HepG2 (cell line): ENCODE results near the gene ADH4. TPM values are rescaled to one million over a fixed set of nuclear protein-coding genes. Genes with fewer than 3 reads are reported as not detected.

ENCODE experiments used
- HOXD1 ChIP-seq: sonication (generic); formaldehyde crosslinking; IDR thresholded peaks from 2 replicates; pipeline ENCODE4 v1.5.0; 2020; ENCODE audit warnings: missing genetic modification reagents
- NFE2 ChIP-seq: sonication (generic); formaldehyde crosslinking; IDR thresholded peaks from 2 replicates; pipeline ENCODE4 v1.4.0; 2020; ENCODE audit warnings: missing genetic modification reagents
- NFYC ChIP-seq: IDR thresholded peaks from 2 replicates; pipeline ENCODE4 v1.6.1; 2016; ENCODE audit warnings: missing genetic modification reagents, missing compliant biosample characterization
- PTBP1 ChIP-seq: fragments of 200-400 bp; formaldehyde crosslinking; IDR thresholded peaks from 2 replicates; pipeline ENCODE4 v1.6.1; 2018; ENCODE audit warnings: low read length, low read depth; ENCODE audit not compliant: poor library complexity, severe bottlenecking
- SMAD3 ChIP-seq: sonication (generic); formaldehyde crosslinking; IDR thresholded peaks from 2 replicates; pipeline ENCODE4 v1.4.0; 2020; ENCODE audit warnings: missing genetic modification reagents
- SRSF4 ChIP-seq: fragments of 200-400 bp; formaldehyde crosslinking; IDR thresholded peaks from one replicate; pipeline ENCODE4 v1.6.1; 2018; ENCODE audit warnings: mild to moderate bottlenecking, low read depth, low read length, moderate library complexity; ENCODE audit not compliant: poor library complexity, severe bottlenecking
- ZNF3 ChIP-seq: IDR thresholded peaks from 2 replicates; pipeline ENCODE4 v1.7.0; 2017; ENCODE audit warnings: inconsistent platforms
- ZNF547 ChIP-seq: sonication (generic); formaldehyde crosslinking; IDR thresholded peaks from 2 replicates; pipeline ENCODE4 v1.5.1; 2020; ENCODE audit warnings: mild to moderate bottlenecking, missing genetic modification reagents
- ZNF552 ChIP-seq: sonication (generic); formaldehyde crosslinking; IDR thresholded peaks from 2 replicates; pipeline ENCODE4 v1.9.0; 2022; ENCODE audit warnings: missing genetic modification reagents, mild to moderate bottlenecking, borderline replicate concordance
- ZNF703 ChIP-seq: sonication (generic); formaldehyde crosslinking; IDR thresholded peaks from 2 replicates; pipeline ENCODE4 v1.5.1; 2020; ENCODE audit warnings: missing genetic modification reagents, mild to moderate bottlenecking, moderate library complexity, borderline replicate concordance
- polyA plus RNA-seq, 8 experiments: library from polyadenylated mRNA; depleted of rRNA in 3 of 8; stranded (reverse) in 7 of 8; unstranded in 1 of 8; fragments of >200 nt; fragmentation: Illumina TruSeq in 4 of 8; extraction: Trizol in 4 of 8; gene quantifications; 2 replicates each; pipeline versions ENCODE4 v1.2.1 to v1.2.3, GENCODE V29; 2011 to 2016; ENCODE audit warnings: low read depth in 4 of 8, missing spikeins in 1 of 8, mixed read lengths in 1 of 8; ENCODE audit not compliant: insufficient read depth in 1 of 8
- total RNA-seq, 5 experiments: library from RNA; depleted of rRNA; stranded (reverse); fragments of >200 nt; fragmentation: Illumina TruSeq; extraction: Trizol; gene quantifications; 2 replicates each; pipeline ENCODE4 v1.2.3, GENCODE V29; 2016; ENCODE audit warnings: low read depth in 1 of 5
- TF ChIP-seq, protein P1 (sequence below): fragments of 450-650 bp; IDR thresholded peaks from 2 replicates; pipeline ENCODE4 v1.6.1; 2017; ENCODE audit warnings: mild to moderate bottlenecking
- TF ChIP-seq, protein P2 (sequence below): sonication (generic); formaldehyde crosslinking; IDR thresholded peaks from 2 replicates; pipeline ENCODE4 v1.8.1; 2022; ENCODE audit warnings: low read depth, mild to moderate bottlenecking, missing genetic modification reagents
- TF ChIP-seq, protein P3 (sequence below): sonication (generic); formaldehyde crosslinking; IDR thresholded peaks from 2 replicates; pipeline ENCODE4 v1.9.0; 2021; ENCODE audit warnings: mild to moderate bottlenecking, missing genetic modification reagents
- TF ChIP-seq, protein P4 (sequence below): sonication (generic); formaldehyde crosslinking; conservative IDR thresholded peaks from 2 replicates; pipeline ENCODE4 v1.8.0; 2022; ENCODE audit warnings: mild to moderate bottlenecking, moderate library complexity, missing genetic modification reagents

The ADH4 gene
- total and polyA plus RNA-seq, 2 of the 13 experiments (the other 11 are each of a cell fraction or from before 2014, with no cell fraction given): 24.3 to 31.1 TPM

DNA sequence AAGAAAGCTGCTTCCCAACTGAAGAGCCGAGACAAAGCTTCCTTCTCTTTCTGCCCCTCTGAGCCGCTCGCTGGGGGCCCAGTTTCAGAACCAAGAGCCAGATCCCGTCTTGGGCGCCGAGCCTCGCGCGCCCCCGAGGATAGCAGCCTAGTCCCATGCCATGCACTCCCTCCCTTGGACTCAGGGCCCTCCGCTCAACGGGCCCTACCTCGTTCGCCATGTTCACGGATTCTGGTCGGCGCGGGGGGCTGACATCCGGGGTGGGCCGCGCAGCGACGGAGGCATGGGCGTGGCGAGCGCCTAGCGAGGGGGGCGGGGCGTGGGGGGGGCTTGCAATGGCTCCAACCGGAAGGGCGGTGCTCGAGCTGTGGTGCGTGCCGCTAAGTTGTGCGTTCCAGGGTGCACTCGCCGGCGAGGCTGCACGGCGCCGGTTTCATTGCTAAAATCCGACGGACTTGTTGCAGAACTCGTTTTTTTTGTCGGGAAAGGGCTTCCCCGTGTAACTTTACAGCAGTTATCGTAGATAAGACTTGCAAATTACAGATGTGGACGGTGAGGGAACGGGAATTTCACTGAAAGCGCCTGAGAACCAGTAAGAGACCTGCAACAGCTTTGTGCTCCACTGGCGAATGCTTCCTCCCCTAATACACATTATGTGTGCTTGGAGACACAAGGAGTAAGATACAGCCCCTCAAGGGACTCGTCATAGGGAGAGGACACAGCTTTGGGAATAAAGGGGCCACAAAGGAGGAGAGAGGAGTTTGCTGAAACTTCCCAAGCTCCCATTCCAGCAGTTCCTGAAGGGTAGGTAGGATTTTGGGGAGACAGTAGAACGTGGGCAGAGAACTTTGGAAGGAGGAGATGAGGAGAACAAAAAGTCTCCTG, 55.4 kb downstream of the ADH4 start, which contains the start of gene ADH5 (continued):
- TF ChIP-seq, protein P1, sequence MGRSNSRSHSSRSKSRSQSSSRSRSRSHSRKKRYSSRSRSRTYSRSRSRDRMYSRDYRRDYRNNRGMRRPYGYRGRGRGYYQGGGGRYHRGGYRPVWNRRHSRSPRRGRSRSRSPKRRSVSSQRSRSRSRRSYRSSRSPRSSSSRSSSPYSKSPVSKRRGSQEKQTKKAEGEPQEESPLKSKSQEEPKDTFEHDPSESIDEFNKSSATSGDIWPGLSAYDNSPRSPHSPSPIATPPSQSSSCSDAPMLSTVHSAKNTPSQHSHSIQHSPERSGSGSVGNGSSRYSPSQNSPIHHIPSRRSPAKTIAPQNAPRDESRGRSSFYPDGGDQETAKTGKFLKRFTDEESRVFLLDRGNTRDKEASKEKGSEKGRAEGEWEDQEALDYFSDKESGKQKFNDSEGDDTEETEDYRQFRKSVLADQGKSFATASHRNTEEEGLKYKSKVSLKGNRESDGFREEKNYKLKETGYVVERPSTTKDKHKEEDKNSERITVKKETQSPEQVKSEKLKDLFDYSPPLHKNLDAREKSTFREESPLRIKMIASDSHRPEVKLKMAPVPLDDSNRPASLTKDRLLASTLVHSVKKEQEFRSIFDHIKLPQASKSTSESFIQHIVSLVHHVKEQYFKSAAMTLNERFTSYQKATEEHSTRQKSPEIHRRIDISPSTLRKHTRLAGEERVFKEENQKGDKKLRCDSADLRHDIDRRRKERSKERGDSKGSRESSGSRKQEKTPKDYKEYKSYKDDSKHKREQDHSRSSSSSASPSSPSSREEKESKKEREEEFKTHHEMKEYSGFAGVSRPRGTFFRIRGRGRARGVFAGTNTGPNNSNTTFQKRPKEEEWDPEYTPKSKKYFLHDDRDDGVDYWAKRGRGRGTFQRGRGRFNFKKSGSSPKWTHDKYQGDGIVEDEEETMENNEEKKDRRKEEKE: no peak
- TF ChIP-seq, protein P2, sequence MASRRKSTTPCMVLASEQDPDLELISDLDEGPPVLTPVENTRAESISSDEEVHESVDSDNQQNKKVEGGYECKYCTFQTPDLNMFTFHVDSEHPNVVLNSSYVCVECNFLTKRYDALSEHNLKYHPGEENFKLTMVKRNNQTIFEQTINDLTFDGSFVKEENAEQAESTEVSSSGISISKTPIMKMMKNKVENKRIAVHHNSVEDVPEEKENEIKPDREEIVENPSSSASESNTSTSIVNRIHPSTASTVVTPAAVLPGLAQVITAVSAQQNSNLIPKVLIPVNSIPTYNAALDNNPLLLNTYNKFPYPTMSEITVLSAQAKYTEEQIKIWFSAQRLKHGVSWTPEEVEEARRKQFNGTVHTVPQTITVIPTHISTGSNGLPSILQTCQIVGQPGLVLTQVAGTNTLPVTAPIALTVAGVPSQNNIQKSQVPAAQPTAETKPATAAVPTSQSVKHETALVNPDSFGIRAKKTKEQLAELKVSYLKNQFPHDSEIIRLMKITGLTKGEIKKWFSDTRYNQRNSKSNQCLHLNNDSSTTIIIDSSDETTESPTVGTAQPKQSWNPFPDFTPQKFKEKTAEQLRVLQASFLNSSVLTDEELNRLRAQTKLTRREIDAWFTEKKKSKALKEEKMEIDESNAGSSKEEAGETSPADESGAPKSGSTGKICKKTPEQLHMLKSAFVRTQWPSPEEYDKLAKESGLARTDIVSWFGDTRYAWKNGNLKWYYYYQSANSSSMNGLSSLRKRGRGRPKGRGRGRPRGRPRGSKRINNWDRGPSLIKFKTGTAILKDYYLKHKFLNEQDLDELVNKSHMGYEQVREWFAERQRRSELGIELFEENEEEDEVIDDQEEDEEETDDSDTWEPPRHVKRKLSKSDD (CRISPR knock-in tag): peak; percentile 86; the same call in 1 of the 2 replicates
- TF ChIP-seq, protein P3, sequence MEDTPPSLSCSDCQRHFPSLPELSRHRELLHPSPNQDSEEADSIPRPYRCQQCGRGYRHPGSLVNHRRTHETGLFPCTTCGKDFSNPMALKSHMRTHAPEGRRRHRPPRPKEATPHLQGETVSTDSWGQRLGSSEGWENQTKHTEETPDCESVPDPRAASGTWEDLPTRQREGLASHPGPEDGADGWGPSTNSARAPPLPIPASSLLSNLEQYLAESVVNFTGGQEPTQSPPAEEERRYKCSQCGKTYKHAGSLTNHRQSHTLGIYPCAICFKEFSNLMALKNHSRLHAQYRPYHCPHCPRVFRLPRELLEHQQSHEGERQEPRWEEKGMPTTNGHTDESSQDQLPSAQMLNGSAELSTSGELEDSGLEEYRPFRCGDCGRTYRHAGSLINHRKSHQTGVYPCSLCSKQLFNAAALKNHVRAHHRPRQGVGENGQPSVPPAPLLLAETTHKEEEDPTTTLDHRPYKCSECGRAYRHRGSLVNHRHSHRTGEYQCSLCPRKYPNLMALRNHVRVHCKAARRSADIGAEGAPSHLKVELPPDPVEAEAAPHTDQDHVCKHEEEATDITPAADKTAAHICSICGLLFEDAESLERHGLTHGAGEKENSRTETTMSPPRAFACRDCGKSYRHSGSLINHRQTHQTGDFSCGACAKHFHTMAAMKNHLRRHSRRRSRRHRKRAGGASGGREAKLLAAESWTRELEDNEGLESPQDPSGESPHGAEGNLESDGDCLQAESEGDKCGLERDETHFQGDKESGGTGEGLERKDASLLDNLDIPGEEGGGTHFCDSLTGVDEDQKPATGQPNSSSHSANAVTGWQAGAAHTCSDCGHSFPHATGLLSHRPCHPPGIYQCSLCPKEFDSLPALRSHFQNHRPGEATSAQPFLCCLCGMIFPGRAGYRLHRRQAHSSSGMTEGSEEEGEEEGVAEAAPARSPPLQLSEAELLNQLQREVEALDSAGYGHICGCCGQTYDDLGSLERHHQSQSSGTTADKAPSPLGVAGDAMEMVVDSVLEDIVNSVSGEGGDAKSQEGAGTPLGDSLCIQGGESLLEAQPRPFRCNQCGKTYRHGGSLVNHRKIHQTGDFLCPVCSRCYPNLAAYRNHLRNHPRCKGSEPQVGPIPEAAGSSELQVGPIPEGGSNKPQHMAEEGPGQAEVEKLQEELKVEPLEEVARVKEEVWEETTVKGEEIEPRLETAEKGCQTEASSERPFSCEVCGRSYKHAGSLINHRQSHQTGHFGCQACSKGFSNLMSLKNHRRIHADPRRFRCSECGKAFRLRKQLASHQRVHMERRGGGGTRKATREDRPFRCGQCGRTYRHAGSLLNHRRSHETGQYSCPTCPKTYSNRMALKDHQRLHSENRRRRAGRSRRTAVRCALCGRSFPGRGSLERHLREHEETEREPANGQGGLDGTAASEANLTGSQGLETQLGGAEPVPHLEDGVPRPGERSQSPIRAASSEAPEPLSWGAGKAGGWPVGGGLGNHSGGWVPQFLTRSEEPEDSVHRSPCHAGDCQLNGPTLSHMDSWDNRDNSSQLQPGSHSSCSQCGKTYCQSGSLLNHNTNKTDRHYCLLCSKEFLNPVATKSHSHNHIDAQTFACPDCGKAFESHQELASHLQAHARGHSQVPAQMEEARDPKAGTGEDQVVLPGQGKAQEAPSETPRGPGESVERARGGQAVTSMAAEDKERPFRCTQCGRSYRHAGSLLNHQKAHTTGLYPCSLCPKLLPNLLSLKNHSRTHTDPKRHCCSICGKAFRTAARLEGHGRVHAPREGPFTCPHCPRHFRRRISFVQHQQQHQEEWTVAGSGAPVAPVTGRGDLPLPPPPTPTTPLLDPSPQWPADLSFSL (CRISPR knock-in tag): no peak
- TF ChIP-seq NFYC (no peak; the same call in 1 of the 2 replicates), HOXD1 (CRISPR knock-in tag) (0 out of 2 replicates have a peak, but pooled peaks have one; percentile 69), ZNF547 (CRISPR knock-in tag) (peak; percentile 32; the same call in 1 of the 2 replicates), NFE2 (CRISPR knock-in tag) (no peak), SRSF4 (no peak), ZNF3 (CRISPR knock-in tag) (no peak), ZNF552 (no peak), PTBP1 (no peak), ZNF703 (CRISPR knock-in tag) (no peak), SMAD3 (CRISPR knock-in tag) (no peak)
- TF ChIP-seq, protein P4, sequence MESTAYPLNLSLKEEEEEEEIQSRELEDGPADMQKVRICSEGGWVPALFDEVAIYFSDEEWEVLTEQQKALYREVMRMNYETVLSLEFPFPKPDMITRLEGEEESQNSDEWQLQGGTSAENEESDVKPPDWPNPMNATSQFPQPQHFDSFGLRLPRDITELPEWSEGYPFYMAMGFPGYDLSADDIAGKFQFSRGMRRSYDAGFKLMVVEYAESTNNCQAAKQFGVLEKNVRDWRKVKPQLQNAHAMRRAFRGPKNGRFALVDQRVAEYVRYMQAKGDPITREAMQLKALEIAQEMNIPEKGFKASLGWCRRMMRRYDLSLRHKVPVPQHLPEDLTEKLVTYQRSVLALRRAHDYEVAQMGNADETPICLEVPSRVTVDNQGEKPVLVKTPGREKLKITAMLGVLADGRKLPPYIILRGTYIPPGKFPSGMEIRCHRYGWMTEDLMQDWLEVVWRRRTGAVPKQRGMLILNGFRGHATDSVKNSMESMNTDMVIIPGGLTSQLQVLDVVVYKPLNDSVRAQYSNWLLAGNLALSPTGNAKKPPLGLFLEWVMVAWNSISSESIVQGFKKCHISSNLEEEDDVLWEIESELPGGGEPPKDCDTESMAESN (CRISPR knock-in tag): peak; percentile 73; the same call in 1 of the 2 replicates
